DND-41 (cell line): ENCODE data around the gene TKT.
"Not testable (repeated sequence)": the region's sequence is repeated elsewhere in the genome, so short reads cannot be mapped to it uniquely, and the experiment has no call there.

Experiments used
- ATAC-seq: fragments of 200-7000 bp; cut with Tn5 transposase; 3 replicates; pipeline ENCODE4 v1.9.1; 2021; ENCODE audit warnings: low read depth; ENCODE audit not compliant: insufficient read depth
- DNase-seq: peaks from one replicate; pipeline ENCODE4 v3.0.0-alpha.2; 2020
- H2AFZ ChIP-seq: 2 replicates; pipeline ENCODE4 v1.6.0; 2012; ENCODE audit warnings: low read depth, low read length
- H3K27ac ChIP-seq: 2 replicates; pipeline ENCODE4 v1.5.1; 2012; ENCODE audit warnings: low read length, inconsistent platforms
- H3K27me3 ChIP-seq: fragments of 200-600 bp; sonication (generic); 2 replicates; pipeline ENCODE4 v1.6.0; 2012; ENCODE audit warnings: low read length, mild to moderate bottlenecking, inconsistent platforms; ENCODE audit not compliant: insufficient read depth, poor library complexity
- H3K36me3 ChIP-seq: 2 replicates; pipeline ENCODE4 v1.5.1; 2012; ENCODE audit warnings: low read length, inconsistent platforms; ENCODE audit not compliant: insufficient read depth
- H3K4me1 ChIP-seq: 2 replicates; pipeline ENCODE4 v1.5.1; 2012; ENCODE audit warnings: mild to moderate bottlenecking, low read length; ENCODE audit not compliant: insufficient read depth
- H3K4me2 ChIP-seq: 2 replicates; pipeline ENCODE4 v1.6.0; 2012; ENCODE audit warnings: mild to moderate bottlenecking, moderate library complexity, low read length, inconsistent platforms; ENCODE audit not compliant: insufficient read depth
- H3K4me3 ChIP-seq, 2 experiments: fragments of 200-600 bp in 1 of 2; shearing (Covaris generic) in 1 of 2; 2 replicates each; pipeline ENCODE4 v1.5.1; 2012 to 2016; ENCODE audit warnings: inconsistent platforms in 2 of 2, low read length in 2 of 2, mild to moderate bottlenecking in 2 of 2, low read depth in 1 of 2, moderate library complexity in 1 of 2
- H3K79me2 ChIP-seq: 2 replicates; pipeline ENCODE4 v1.6.0; 2012; ENCODE audit warnings: low read length, inconsistent platforms; ENCODE audit not compliant: insufficient read depth
- H3K9ac ChIP-seq: 2 replicates; pipeline ENCODE4 v1.6.0; 2012; ENCODE audit warnings: low read depth, mild to moderate bottlenecking, inconsistent platforms, low read length, moderate library complexity
- H3K9me3 ChIP-seq: 2 replicates; pipeline ENCODE4 v1.5.1; 2012; ENCODE audit warnings: low read length, moderate library complexity, mild to moderate bottlenecking, inconsistent platforms; ENCODE audit not compliant: insufficient read depth, severe bottlenecking
- H4K20me1 ChIP-seq: 2 replicates; pipeline ENCODE4 v1.6.0; 2012; ENCODE audit warnings: low read length; ENCODE audit not compliant: insufficient read depth
- EZH2 ChIP-seq: IDR thresholded peaks from 3 replicates; pipeline ENCODE4 v1.6.1; 2012; ENCODE audit warnings: borderline replicate concordance, low read depth, mild to moderate bottlenecking, moderate library complexity, low read length, inconsistent platforms; ENCODE audit not compliant: severe bottlenecking
- TF ChIP-seq, protein P1 (sequence below): IDR thresholded peaks from 2 replicates; pipeline ENCODE4 v1.5.1; 2012; ENCODE audit warnings: borderline replicate concordance, low read length, moderate library complexity, mild to moderate bottlenecking; ENCODE audit not compliant: poor library complexity, severe bottlenecking; ENCODE audit errors: extremely low read depth

Gene TKT

DNA sequence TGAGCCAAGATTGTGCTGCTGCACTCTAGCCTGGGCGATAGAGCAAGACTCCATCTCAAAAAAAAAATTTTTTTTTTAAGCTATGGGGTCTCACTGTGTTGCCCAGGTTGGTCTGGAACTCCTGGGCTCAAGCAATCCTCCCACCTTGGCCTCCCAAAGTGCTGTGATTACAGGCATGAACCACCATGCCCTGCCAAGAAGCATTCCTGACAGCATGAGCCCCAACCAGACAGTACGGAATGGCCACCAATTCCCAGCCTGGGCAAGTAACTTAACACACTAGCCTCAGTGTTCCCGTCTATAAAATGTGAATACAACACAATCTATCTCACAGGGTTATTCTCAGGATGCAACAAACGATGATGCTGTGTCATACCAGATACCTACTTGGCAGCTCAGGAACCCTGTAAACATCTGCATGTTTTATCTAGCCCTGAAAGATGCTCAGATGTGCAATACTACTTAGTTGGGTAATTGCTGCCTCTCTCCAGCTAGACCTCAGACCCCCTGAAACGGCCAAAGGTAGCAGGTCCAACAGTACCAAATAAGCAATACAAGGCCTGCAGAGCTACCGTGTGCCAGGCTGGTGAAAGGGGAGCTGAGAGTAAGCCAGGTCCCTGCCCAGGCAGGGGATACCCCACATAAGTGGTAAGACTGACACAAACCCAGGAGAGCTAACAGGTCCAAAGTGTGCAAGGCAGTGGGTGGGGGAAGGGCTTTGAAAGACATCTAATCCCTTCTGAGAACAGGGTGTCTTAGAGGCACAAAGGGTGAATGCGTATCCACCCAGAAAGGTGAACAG is 1.9 kb downstream of the TKT start:
- ATAC-seq: no peak
- Histone ChIP-seq H3K27ac (peak overlapping the region; percentile 90; the same call in 1 of the 2 replicates), H3K4me1 (peaks cover 55% of the 10 kb centered on the region), H3K4me2 (peak overlapping the region; percentile 97), H3K4me3 (peak overlapping the region; percentile 46 to 93; a peak in 3 of 4 replicates), H4K20me1 (peaks cover 58% of the 10 kb centered on the region), H3K9ac (peak overlapping the region; percentile 95), H3K36me3 (peaks cover 23% of the 10 kb centered on the region), H2AFZ (no peak overlapping the region), H3K27me3 (no peaks in the 10 kb centered on the region), H3K9me3 (no peaks in the 10 kb centered on the region), H3K79me2 (peaks cover 69% of the 10 kb centered on the region)
- no peak for TF ChIP-seq EZH2
- TF ChIP-seq, protein P1, sequence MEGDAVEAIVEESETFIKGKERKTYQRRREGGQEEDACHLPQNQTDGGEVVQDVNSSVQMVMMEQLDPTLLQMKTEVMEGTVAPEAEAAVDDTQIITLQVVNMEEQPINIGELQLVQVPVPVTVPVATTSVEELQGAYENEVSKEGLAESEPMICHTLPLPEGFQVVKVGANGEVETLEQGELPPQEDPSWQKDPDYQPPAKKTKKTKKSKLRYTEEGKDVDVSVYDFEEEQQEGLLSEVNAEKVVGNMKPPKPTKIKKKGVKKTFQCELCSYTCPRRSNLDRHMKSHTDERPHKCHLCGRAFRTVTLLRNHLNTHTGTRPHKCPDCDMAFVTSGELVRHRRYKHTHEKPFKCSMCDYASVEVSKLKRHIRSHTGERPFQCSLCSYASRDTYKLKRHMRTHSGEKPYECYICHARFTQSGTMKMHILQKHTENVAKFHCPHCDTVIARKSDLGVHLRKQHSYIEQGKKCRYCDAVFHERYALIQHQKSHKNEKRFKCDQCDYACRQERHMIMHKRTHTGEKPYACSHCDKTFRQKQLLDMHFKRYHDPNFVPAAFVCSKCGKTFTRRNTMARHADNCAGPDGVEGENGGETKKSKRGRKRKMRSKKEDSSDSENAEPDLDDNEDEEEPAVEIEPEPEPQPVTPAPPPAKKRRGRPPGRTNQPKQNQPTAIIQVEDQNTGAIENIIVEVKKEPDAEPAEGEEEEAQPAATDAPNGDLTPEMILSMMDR: no peak
- no peak for DNase-seq

DNA sequence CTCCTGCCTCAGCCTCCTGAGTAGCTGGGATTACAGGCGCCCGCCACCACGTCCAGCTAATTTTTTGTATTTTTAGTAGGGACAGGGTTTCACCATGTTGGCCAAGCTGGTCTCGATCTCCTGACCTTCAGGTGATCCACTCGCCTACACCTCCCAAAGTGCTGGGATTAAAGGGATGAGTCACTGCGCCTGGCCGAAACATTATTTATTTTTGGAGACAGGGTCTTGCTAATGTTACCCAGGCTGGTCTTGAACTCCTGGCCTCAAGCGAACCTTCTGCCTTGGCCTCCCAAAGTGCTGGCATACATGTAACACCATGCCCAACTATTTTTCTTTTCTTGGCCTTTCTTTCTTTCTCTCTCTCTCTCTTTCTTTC is 2.9 kb downstream of the TKT start:
- H3K9me3 ChIP-seq, H3K27ac ChIP-seq, H2AFZ ChIP-seq, ATAC-seq, H3K27me3 ChIP-seq, DNase-seq, H3K9ac ChIP-seq: not testable (repeated sequence)
- H3K4me2 ChIP-seq: peak overlapping the region; percentile 97
- peaks cover 23% of the 10 kb centered on the region for H3K36me3 ChIP-seq
- H3K4me1 ChIP-seq: peaks cover 55% of the 10 kb centered on the region
- H3K4me3 ChIP-seq: peak overlapping the region in 1 of 2 experiments; percentile 93; a peak in 1 of 4 replicates
- H4K20me1 ChIP-seq: peaks cover 66% of the 10 kb centered on the region
- H3K79me2 ChIP-seq: peaks cover 79% of the 10 kb centered on the region

DNA sequence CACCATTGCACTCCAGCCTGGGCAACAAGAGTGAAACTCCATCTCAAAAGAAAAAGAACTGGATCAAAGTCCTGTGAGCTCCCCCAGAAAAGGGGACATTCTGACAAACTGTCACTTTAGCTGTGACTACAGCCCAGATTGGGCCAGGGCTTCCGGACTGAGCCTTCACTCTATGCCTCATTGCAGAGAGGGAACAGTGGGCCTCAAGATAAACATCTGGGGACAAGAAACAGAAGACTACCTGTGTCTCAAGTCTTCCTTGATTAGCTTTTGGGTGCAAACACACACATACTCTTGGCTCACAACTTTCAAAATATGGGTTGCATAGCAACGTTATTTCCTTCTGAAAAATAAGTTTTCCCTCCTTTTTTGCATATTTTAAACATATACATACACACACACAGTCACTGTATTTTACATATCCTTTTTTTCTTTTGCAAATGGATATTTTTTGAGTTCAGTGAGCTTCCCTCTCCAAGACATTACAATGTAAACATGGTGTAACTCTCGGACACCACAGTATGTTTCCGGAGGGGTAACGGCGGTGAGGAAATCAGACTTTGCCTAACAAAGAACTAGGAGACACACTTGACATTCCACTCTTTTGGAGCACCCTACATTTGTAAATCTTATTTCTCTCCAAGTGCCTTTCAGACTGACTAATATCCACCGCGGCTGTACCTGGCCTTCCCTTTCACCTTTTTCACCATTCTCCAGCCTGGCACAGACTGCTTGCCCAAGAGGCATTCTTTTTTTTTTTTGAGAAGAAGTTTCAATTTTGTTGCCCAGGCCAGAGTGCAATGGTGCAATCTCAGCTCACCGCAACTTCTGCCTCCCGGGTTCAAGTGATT is 3.5 kb downstream of the TKT start:
- H3K4me3 ChIP-seq: no peak overlapping the region
- peaks cover 27% of the 10 kb centered on the region for H3K36me3 ChIP-seq
- no peak overlapping the region for H3K9ac ChIP-seq
- TF ChIP-seq, protein P1: no peak
- no peak for TF ChIP-seq EZH2
- H3K27me3 ChIP-seq: no peaks in the 10 kb centered on the region
- H3K4me1 ChIP-seq: peaks cover 55% of the 10 kb centered on the region
- DNase-seq (no peak), ATAC-seq (no peak)
- H3K27ac ChIP-seq: no peak overlapping the region; the same call in 1 of the 2 replicates
- no peaks in the 10 kb centered on the region for H3K9me3 ChIP-seq
- no peak overlapping the region for H2AFZ ChIP-seq
- peaks cover 85% of the 10 kb centered on the region for H3K79me2 ChIP-seq
- H3K4me2 ChIP-seq: peak overlapping the region; percentile 97; the same call in 1 of the 2 replicates
- peaks cover 71% of the 10 kb centered on the region for H4K20me1 ChIP-seq
